Colonic mucosa (tissue), 4 donors: ENCODE measurements around the gene HERC6. TPM values are rescaled to one million over a fixed set of nuclear protein-coding genes. Genes with fewer than 3 reads are reported as not detected.
"Not testable (repeated sequence)": the region's sequence is repeated elsewhere in the genome, so short reads cannot be mapped to it uniquely, and the experiment has no call there.

Source experiments
- DNase-seq: peaks from one replicate; pipeline ENCODE4 v3.0.0-alpha.2; 2020
- H3K27ac ChIP-seq: fragments of 200-600 bp; one replicate; pipeline ENCODE4 v1.8.0; 2021
- H3K27me3 ChIP-seq: fragments of 200-600 bp; one replicate; pipeline ENCODE4 v1.8.0; 2021
- H3K36me3 ChIP-seq: fragments of 200-600 bp; one replicate; pipeline ENCODE4 v1.8.0; 2021
- H3K4me1 ChIP-seq: fragments of 200-600 bp; one replicate; pipeline ENCODE4 v1.8.0; 2021; ENCODE audit warnings: mild to moderate bottlenecking
- H3K4me3 ChIP-seq: fragments of 200-600 bp; one replicate; pipeline ENCODE4 v1.8.0; 2021
- H3K9ac ChIP-seq, 2 donors: one replicate each; pipeline ENCODE4 v1.7.0; 2013; ENCODE audit warnings: control low read depth in 2 of 2, low read depth in 2 of 2, low read length in 2 of 2
- H3K9me3 ChIP-seq: fragments of 200-600 bp; one replicate; pipeline ENCODE4 v1.8.0; 2021
- intact Hi-C: fragments of 100-400 bp; cut with DNase I; formaldehyde crosslinking; loops from one replicate; pipeline ENCODE4 v1.14.1; 2022
- total RNA-seq, 2 donors: library from RNA; stranded (reverse); fragmentation: NEBNext Ultra II Directional in 1 of 2; extraction: Animal tissue kit (Norgen Biotek cat#: 25700) in 1 of 2; gene quantifications; one replicate each; pipeline ENCODE4 v1.2.1, GENCODE V29; 2021
- TF ChIP-seq, protein P1 (sequence below): fragments of 200-600 bp; IDR thresholded peaks from one replicate; pipeline ENCODE4 v1.8.0; 2022; ENCODE audit warnings: antibody characterized with exemption, mild to moderate bottlenecking
- donor health status: healthy.
- donor health status: DM: no; HTN: no; CAD: no.
- donor health status: DM: no; HTN: no; CAD: no.

HERC6 gene
- total RNA-seq, 2 donors from 2014 or later = 6.2 to 6.3 TPM

- Histone ChIP-seq H3K36me3 (no peaks in the 10 kb centered on the region), H3K9ac (no peak overlapping the region), H3K27me3 (no peaks in the 10 kb centered on the region), H3K27ac (no peak overlapping the region), H3K4me3 (no peak overlapping the region), H3K9me3 (no peaks in the 10 kb centered on the region), H3K4me1 (no peaks in the 10 kb centered on the region)
- no peak for DNase-seq
- intact Hi-C loops = no loop called here
- TF ChIP-seq, protein P1, sequence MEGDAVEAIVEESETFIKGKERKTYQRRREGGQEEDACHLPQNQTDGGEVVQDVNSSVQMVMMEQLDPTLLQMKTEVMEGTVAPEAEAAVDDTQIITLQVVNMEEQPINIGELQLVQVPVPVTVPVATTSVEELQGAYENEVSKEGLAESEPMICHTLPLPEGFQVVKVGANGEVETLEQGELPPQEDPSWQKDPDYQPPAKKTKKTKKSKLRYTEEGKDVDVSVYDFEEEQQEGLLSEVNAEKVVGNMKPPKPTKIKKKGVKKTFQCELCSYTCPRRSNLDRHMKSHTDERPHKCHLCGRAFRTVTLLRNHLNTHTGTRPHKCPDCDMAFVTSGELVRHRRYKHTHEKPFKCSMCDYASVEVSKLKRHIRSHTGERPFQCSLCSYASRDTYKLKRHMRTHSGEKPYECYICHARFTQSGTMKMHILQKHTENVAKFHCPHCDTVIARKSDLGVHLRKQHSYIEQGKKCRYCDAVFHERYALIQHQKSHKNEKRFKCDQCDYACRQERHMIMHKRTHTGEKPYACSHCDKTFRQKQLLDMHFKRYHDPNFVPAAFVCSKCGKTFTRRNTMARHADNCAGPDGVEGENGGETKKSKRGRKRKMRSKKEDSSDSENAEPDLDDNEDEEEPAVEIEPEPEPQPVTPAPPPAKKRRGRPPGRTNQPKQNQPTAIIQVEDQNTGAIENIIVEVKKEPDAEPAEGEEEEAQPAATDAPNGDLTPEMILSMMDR = no peak
These were observed 43.8 kb downstream of the HERC6 start for GRCh38 chr4:88422403-88422802.

DNA sequence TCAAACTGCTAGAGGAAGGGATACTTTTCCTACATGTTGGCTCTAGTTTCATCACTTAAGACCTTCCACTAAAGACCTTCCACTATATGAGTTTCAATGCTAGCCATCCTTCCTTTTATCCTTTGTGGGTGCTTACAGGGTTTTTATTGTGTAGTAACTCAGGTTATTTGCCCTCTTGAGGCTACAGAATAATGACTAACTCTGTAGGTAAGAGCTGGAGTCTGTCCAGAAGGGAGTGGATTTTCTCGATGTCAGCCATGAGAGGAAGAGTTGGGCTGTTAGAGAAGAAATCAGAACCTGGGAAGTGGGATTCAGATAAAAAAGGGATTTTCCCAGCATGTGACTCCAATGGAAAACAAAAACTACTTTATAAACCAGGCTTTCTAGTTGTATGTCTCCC lies 50.7 kb downstream of the HERC6 start:
- no peaks in the 10 kb centered on the region for H3K36me3 ChIP-seq
- no peaks in the 10 kb centered on the region for H3K9me3 ChIP-seq
- TF ChIP-seq, protein P1 = no peak
- no peaks in the 10 kb centered on the region for H3K27me3 ChIP-seq
- intact Hi-C loops = no loop called here
- no peak overlapping the region for H3K4me3 ChIP-seq
- no peak overlapping the region for H3K9ac ChIP-seq
- no peak overlapping the region for H3K27ac ChIP-seq
- no peak for DNase-seq
- no peaks in the 10 kb centered on the region for H3K4me1 ChIP-seq

DNA sequence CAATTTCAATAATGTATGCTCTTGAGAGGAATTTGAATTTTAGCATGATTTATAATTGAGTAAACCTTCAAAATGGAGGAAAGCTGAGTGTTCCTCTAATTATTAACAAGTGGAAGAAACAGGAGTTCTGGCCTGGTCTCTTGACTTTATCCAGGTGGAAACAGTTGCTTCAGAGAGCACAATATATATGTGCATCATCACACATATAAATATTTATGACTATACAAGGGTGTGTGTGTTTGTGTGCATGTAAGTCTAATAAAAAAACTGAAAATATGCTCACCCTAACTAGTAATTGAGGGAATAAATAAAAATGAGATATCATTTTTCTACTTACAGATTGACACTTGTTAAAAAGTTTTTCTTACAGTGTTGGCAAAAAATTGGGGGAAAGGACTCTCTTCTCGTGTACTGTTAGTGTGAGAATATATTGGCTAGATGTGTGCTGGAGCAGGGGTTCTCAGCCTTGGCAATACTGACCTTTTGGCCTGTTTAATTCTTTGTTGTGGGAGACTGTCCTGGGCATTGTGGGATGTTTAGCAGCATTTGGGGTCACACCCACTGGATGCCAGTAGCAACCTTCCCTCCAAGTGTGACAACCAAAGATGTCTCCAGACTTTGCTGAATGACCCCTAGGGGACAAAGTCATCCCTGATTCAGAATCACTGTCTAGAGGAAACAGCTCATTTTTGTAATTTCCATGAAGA lies 57.5 kb downstream of the HERC6 start:
- TF ChIP-seq, protein P1 = no peak
- intact Hi-C loops = no loop called here

DNA sequence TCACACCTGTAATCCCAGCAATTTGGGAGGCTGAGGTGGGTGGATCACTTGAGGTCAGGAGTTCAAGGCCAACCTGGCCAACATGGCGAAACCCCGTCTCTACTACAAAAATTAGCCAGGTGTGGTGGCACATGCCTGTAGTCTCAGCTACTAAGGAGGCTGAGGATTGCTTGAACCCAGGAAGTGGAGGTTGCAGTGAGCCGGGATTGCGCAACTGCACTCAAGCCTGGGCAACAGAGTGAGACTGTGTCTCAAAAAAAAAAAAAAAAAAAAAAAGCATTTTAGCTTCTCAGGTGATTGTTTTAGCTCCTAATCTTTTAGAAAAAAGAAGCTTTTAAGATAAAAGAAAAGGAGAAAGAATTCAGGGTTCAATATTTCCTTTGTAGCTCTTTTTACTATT lies 59.2 kb downstream of the HERC6 start:
- H3K36me3 ChIP-seq, H3K4me1 ChIP-seq, H3K9me3 ChIP-seq, H3K9ac ChIP-seq, DNase-seq, intact Hi-C loops, H3K27me3 ChIP-seq, H3K4me3 ChIP-seq, H3K27ac ChIP-seq: not testable (repeated sequence)

More for the DNA sequence above, 57.5 kb downstream of the HERC6 start:
- Histone ChIP-seq H3K4me3 (no peak overlapping the region), H3K4me1 (no peaks in the 10 kb centered on the region), H3K9me3 (no peaks in the 10 kb centered on the region), H3K9ac (no peak overlapping the region), H3K27ac (no peak overlapping the region), H3K27me3 (no peaks in the 10 kb centered on the region), H3K36me3 (no peaks in the 10 kb centered on the region)
- DNase-seq = no peak

- no peak for DNase-seq
- intact Hi-C loops = no loop called here
- TF ChIP-seq, protein P1 = no peak
- Histone ChIP-seq H3K27me3 (no peaks in the 10 kb centered on the region), H3K4me3 (no peak overlapping the region), H3K36me3 (no peaks in the 10 kb centered on the region), H3K27ac (no peak overlapping the region), H3K4me1 (no peaks in the 10 kb centered on the region), H3K9ac (no peak overlapping the region), H3K9me3 (no peaks in the 10 kb centered on the region)
These were observed 60.6 kb downstream of the HERC6 start for GRCh38 chr4:88439161-88439760.

DNA sequence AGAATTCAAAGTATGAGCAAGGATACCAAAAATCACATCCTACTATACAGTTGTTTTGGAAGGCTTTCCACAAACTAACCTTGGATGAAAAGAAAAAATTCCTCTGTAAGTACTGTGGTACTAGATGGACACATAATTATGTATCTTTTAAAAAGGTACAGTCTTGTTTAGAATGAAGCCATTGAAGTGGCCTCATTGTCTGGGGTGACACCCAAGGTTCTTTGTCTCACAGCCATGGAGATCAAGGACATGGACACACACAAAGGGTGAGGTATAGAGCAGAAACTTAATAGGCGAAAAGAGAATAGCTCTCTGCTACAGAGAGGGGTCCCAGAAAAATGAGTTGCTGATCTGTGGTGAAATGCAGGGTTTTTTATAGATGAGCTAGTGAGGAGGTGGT lies 61.5 kb downstream of the HERC6 start:
- H3K4me1 ChIP-seq = no peaks in the 10 kb centered on the region
- H3K36me3 ChIP-seq = no peaks in the 10 kb centered on the region
- no peak overlapping the region for H3K27ac ChIP-seq
- H3K9me3 ChIP-seq = no peaks in the 10 kb centered on the region
- DNase-seq = no peak
- H3K27me3 ChIP-seq = no peaks in the 10 kb centered on the region
- TF ChIP-seq, protein P1 = no peak
- intact Hi-C loops = no loop called here
- H3K4me3 ChIP-seq = no peak overlapping the region
- no peak overlapping the region for H3K9ac ChIP-seq
